ENCODE results near the gene ADAMTS6.

The ADAMTS6 gene

DNA sequence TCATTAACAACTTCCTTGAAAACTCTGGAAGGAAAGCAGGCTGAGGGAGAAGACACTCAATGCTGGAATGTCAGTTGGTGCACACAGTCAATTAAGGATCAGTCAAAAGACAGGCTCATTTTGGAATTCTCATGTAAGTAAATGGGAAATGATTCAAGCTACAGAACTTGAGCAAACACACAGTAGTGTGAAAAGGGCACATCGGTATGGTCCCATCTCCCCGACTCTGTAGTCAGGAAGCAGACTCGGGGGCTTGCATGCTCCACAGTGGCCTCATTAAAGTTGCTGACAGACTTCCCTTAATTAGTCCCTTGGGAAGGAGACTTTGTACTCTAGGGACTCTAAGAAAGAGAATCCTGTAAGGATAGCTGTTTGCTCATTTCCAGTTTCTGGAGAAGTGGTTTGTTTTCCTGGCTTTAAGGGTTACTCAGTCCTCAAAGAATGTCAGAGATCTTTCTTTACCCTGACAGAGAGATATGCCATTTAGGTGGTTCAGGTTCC is 339.2 kb downstream of the ADAMTS6 start (continued):
- no peak for TF ChIP-seq ZNF423 (tag by site-specific recombination; IDR thresholded peaks at IDR 0.05)
- TF ChIP-seq ZNF768 (tag by site-specific recombination; IDR thresholded peaks at IDR 0.05): no peak
- no peak for TF ChIP-seq GLIS2 (tag by site-specific recombination; IDR thresholded peaks at IDR 0.05)
- TF ChIP-seq ZBTB17 (tag by site-specific recombination; IDR thresholded peaks at IDR 0.05): peak; percentile 33; the same call in 1 of the 2 replicates
- TF ChIP-seq ZNF600 (tag by site-specific recombination; IDR thresholded peaks at IDR 0.05): 0 out of 2 replicates have a peak, but pooled peaks have one; percentile 37
- TF ChIP-seq ZNF701 (tag by site-specific recombination; IDR thresholded peaks at IDR 0.05): no peak
- TF ChIP-seq AEBP2 (tag by site-specific recombination; IDR thresholded peaks at IDR 0.05; ENCODE audit: borderline replicate concordance): no peak
- TF ChIP-seq ZNF175 (tag by site-specific recombination; IDR thresholded peaks at IDR 0.05): no peak
- TF ChIP-seq ZNF335 (tag by site-specific recombination; conservative IDR thresholded peaks at IDR 0.05): no peak; the same call in 1 of the 2 replicates
- no peak for TF ChIP-seq ZNF488 (tag by site-specific recombination; IDR thresholded peaks at IDR 0.05)
- TF ChIP-seq SALL2 (tag by site-specific recombination; IDR thresholded peaks at IDR 0.05; ENCODE audit: borderline replicate concordance): no peak
- no peak for TF ChIP-seq ZSCAN16 (tag by site-specific recombination; IDR thresholded peaks at IDR 0.05)
- no peak for TF ChIP-seq OVOL3 (tag by site-specific recombination; IDR thresholded peaks at IDR 0.05)
- TF ChIP-seq ZNF585B (tag by site-specific recombination; IDR thresholded peaks at IDR 0.05): no peak
- no peak for TF ChIP-seq SP2 (tag by site-specific recombination; IDR thresholded peaks at IDR 0.05)
- no peak for TF ChIP-seq KLF10 (tag by site-specific recombination; IDR thresholded peaks at IDR 0.05)
- TF ChIP-seq ZNF645 (tag by site-specific recombination; IDR thresholded peaks at IDR 0.05): no peak
- TF ChIP-seq HOXA7 (CRISPR knock-in tag; IDR thresholded peaks at IDR 0.05; ENCODE audit: borderline replicate concordance): no peak
- TF ChIP-seq ZNF398 (tag by site-specific recombination; IDR thresholded peaks at IDR 0.05): no peak
- TF ChIP-seq ZNF747 (tag by site-specific recombination; IDR thresholded peaks at IDR 0.05): no peak
- no peak for TF ChIP-seq ZBTB20 (tag by site-specific recombination; IDR thresholded peaks at IDR 0.05)
- no peak for TF ChIP-seq ZNF837 (tag by site-specific recombination; IDR thresholded peaks at IDR 0.05)
- TF ChIP-seq, protein P1, sequence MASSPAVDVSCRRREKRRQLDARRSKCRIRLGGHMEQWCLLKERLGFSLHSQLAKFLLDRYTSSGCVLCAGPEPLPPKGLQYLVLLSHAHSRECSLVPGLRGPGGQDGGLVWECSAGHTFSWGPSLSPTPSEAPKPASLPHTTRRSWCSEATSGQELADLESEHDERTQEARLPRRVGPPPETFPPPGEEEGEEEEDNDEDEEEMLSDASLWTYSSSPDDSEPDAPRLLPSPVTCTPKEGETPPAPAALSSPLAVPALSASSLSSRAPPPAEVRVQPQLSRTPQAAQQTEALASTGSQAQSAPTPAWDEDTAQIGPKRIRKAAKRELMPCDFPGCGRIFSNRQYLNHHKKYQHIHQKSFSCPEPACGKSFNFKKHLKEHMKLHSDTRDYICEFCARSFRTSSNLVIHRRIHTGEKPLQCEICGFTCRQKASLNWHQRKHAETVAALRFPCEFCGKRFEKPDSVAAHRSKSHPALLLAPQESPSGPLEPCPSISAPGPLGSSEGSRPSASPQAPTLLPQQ (tag by site-specific recombination; IDR thresholded peaks at IDR 0.05): peak; percentile 73
- TF ChIP-seq ZNF174 (tag by site-specific recombination; IDR thresholded peaks at IDR 0.05): no peak
- TF ChIP-seq ZNF18 (tag by site-specific recombination; IDR thresholded peaks at IDR 0.05): no peak
- TF ChIP-seq ZNF473 (tag by site-specific recombination; IDR thresholded peaks at IDR 0.05): no peak
- no peak for TF ChIP-seq ZNF211 (tag by site-specific recombination; IDR thresholded peaks at IDR 0.05; ENCODE audit: low read depth)
- no peak for TF ChIP-seq ZNF121 (tag by site-specific recombination; IDR thresholded peaks at IDR 0.05)
- TF ChIP-seq HOXC10 (CRISPR knock-in tag; IDR thresholded peaks at IDR 0.05): no peak
- TF ChIP-seq PATZ1 (tag by site-specific recombination; IDR thresholded peaks at IDR 0.05): no peak
- TF ChIP-seq ZNF140 (tag by site-specific recombination; IDR thresholded peaks at IDR 0.05): no peak
- TF ChIP-seq ZSCAN23 (tag by site-specific recombination; IDR thresholded peaks at IDR 0.05): no peak

Measured in HEK293 (cell line).